Left lung (tissue), 10 donors: ENCODE measurements around the gene GLIS1. TPM values are rescaled to one million over a fixed set of nuclear protein-coding genes. Genes with fewer than 3 reads are reported as not detected.

Experiments used
- ATAC-seq: fragments of 200-7000 bp; cut with Tn5 transposase; one replicate; pipeline ENCODE4 v1.9.1; 2020; ENCODE audit warnings: moderate library complexity
- DNase-seq, 4 donors: peaks; one replicate each; pipeline ENCODE4 v3.0.0-alpha.2; 2013 to 2020
- H3K27ac ChIP-seq, 2 donors: fragments of 200-600 bp; sonication (generic) in 1 of 2; one replicate each; pipeline versions ENCODE4 v1.5.0 to v1.8.0; 2020 to 2021
- H3K27me3 ChIP-seq, 2 donors: fragments of 200-600 bp; sonication (generic) in 1 of 2; one replicate each; pipeline versions ENCODE4 v1.5.0 to v1.8.0; 2020 to 2021
- H3K36me3 ChIP-seq, 2 donors: fragments of 200-600 bp; sonication (generic) in 1 of 2; one replicate each; pipeline versions ENCODE4 v1.5.0 to v1.8.0; 2020 to 2021
- H3K4me1 ChIP-seq, 2 donors: fragments of 200-600 bp; one replicate each; pipeline ENCODE4 v1.8.0; 2021
- H3K4me3 ChIP-seq, 2 donors: fragments of 200-600 bp; sonication (generic) in 1 of 2; one replicate each; pipeline versions ENCODE4 v1.5.0 to v1.8.0; 2020 to 2021; ENCODE audit warnings: mild to moderate bottlenecking in 1 of 2
- H3K9me3 ChIP-seq, 2 donors: fragments of 200-600 bp; sonication (generic) in 1 of 2; one replicate each; pipeline versions ENCODE4 v1.5.0 to v1.8.0; 2020 to 2021
- intact Hi-C, 2 donors: fragments of 100-400 bp; cut with DNase I; formaldehyde crosslinking; loops; one replicate each; pipeline versions ENCODE4 v1.11.2 to v1.14.2; 2022
- polyA plus RNA-seq, 6 donors: library from polyadenylated mRNA; unstranded; fragments of 120-200 nt; gene quantifications; one replicate each; pipeline ENCODE4 v1.2.1, GENCODE V29; 2013; ENCODE audit not compliant: insufficient read length in 6 of 6
- total RNA-seq, 2 donors: library from RNA; stranded (reverse); fragmentation: NEBNext Ultra II Directional; extraction: Animal tissue kit (Norgen Biotek cat#: 25700); gene quantifications; one replicate each; pipeline ENCODE4 v1.2.1, GENCODE V29; 2021
- TF ChIP-seq, protein P1 (sequence below), 2 donors: fragments of 200-600 bp; sonication (generic) in 1 of 2; IDR thresholded peaks; one replicate each; pipeline versions ENCODE4 v1.5.0 to v1.8.0; 2021; ENCODE audit warnings: antibody characterized with exemption in 2 of 2
- donor health status: DM: no; HTN: yes; CAD: no.
- donor health status: DM: no; HTN: no; CAD: no.

GLIS1 gene
- total and polyA plus RNA-seq, 8 donors, result 0.06 to 0.16 (median 0.12) TPM; not detected in 4

DNA sequence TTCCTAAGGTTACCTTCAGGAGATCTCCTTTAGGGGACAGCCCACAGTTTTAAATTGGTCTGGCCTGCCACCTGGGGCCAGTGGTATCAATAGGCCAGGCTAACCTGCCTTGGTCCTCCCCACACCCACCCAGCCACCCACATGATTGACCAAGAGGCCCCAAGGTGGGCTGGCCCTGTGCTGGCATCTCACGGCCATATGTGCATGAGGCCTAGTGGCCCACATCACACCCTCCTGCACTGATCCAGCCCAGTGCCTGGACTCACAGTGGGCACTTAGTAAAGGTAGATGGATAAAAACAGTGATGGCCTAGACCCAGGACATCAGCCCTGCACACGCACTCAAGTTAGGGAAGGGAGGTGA lies 197.7 kb downstream of the GLIS1 start:
- DNase-seq (peak in 1 of 4 donors; percentile 51), ATAC-seq (no peak)
- H3K9me3 ChIP-seq, result no peaks in the 10 kb centered on the region
- H3K27ac ChIP-seq, result no peak overlapping the region
- TF ChIP-seq, protein P1, sequence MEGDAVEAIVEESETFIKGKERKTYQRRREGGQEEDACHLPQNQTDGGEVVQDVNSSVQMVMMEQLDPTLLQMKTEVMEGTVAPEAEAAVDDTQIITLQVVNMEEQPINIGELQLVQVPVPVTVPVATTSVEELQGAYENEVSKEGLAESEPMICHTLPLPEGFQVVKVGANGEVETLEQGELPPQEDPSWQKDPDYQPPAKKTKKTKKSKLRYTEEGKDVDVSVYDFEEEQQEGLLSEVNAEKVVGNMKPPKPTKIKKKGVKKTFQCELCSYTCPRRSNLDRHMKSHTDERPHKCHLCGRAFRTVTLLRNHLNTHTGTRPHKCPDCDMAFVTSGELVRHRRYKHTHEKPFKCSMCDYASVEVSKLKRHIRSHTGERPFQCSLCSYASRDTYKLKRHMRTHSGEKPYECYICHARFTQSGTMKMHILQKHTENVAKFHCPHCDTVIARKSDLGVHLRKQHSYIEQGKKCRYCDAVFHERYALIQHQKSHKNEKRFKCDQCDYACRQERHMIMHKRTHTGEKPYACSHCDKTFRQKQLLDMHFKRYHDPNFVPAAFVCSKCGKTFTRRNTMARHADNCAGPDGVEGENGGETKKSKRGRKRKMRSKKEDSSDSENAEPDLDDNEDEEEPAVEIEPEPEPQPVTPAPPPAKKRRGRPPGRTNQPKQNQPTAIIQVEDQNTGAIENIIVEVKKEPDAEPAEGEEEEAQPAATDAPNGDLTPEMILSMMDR (IDR thresholded peaks at IDR 0.05), result no peak
- H3K4me3 ChIP-seq, result no peak overlapping the region
- no peaks in the 10 kb centered on the region for H3K4me1 ChIP-seq
- H3K36me3 ChIP-seq, result no peaks in the 10 kb centered on the region
- H3K27me3 ChIP-seq, result peaks cover 0 to 4% of the 10 kb centered on the region in 2 donors
- intact Hi-C loops, result no loop called here

DNA sequence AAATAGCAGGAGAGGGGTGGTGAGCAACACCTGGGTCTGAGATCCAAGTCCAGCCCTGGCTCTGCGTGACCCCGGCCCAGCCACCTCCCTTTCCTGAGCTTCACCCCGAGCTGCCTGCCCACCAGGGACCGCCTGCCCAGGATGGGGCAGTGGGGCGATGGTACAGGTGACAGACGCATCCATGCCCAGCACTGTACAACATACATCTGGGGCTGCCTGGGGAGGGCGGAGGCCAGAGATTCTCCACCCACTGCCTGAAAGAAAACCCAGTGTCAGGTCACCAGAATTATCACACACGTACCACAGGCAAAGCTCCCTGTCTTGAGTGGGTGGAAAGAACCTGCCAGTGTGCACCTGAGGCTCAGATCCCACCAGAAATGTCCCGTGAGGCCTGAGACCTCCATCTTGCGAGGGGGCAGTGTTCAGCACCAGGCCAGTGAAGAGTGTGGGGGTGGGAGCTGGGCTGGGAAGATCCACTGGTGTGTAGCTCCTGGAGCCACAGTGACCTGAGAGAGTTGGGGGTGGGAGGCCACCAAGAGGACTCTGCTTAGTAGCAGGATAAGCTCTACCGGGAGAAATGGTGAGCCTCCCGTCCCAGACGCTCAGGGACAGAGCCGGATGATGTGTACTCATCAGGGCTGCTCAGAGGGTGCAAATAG lies 198.2 kb downstream of the GLIS1 start:
- Histone ChIP-seq H3K4me3 (no peak overlapping the region), H3K27ac (no peak overlapping the region), H3K36me3 (no peaks in the 10 kb centered on the region), H3K9me3 (no peaks in the 10 kb centered on the region), H3K27me3 (peaks cover 0 to 4% of the 10 kb centered on the region in 2 donors), H3K4me1 (no peaks in the 10 kb centered on the region)
- ATAC-seq (no peak), DNase-seq (peak in 1 of 4 donors; percentile 65)
- intact Hi-C loops, result no loop called here
- TF ChIP-seq, protein P1 (IDR thresholded peaks at IDR 0.05), result no peak

DNA sequence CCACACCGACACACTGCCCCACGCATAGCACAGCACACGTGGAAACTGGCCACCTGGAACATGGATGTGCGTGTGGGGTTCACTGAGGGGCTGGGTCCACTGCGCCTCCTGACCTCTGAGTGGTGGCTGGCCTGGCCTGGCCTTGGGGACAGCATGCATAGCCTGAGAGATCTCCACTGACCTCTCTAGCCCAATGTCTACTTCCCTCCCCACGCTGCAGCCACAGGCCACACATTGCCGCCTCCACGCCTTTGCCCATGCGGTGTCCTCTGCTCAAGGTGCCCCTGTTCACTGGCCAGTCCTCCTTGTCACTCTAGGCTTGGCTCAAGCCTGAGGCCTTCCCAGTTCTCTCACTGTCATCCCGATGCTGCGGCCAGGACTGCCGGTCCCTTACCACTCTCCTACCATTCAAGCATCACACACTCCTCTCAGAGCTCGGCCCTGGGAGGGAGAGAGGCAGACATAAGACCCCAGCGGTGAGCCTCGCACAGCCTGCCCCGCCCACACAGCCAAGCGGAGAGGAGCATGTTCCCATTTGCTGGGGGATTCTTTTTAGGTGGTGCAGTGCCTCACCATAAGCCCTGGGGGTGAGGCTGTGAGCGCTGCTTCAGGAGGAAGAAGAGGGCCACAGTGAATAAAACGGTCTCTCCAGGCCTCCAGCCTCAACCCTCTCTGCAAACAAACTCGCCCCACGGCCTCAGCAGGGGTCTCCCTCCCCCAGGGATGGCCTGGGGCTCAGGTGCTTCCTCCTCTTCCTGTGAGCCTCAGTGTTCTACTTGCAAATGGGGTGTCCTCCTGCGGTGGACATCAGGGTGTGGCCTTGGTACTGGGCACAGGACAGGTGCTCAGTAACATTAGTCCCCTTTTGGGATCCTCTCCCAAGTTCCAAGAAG lies 199.0 kb downstream of the GLIS1 start:
- ATAC-seq (no peak), DNase-seq (peak in 1 of 4 donors; percentile 54)
- Histone ChIP-seq H3K27ac (no peak overlapping the region), H3K36me3 (no peaks in the 10 kb centered on the region), H3K4me3 (no peak overlapping the region), H3K9me3 (no peaks in the 10 kb centered on the region), H3K4me1 (no peaks in the 10 kb centered on the region), H3K27me3 (peaks cover 0 to 4% of the 10 kb centered on the region in 2 donors)
- intact Hi-C loops, result no loop called here
- TF ChIP-seq, protein P1 (IDR thresholded peaks at IDR 0.05), result no peak

DNA sequence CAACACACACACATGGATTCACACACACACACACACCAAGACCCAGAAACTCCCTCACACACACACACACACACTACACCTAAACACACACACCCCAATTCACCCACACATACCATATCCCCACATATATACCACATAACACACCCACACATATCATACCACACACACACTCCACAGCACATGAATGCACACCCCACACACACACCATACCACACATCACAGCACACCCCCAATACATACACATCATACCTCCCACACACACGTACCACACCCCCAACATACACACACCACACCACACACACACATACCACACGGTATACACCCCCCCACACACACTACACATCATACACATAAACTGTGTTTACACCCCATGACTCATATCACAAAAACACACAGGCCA lies 199.7 kb downstream of the GLIS1 start:
- H3K27me3 ChIP-seq, result peaks cover 0 to 1% of the 10 kb centered on the region in 2 donors
- intact Hi-C loops, result no loop called here
- H3K9me3 ChIP-seq, result no peaks in the 10 kb centered on the region
- ATAC-seq (no peak), DNase-seq (no peak)
- no peak overlapping the region for H3K27ac ChIP-seq
- no peaks in the 10 kb centered on the region for H3K4me1 ChIP-seq
- TF ChIP-seq, protein P1 (IDR thresholded peaks at IDR 0.05), result no peak
- H3K4me3 ChIP-seq, result no peak overlapping the region
- no peaks in the 10 kb centered on the region for H3K36me3 ChIP-seq

DNA sequence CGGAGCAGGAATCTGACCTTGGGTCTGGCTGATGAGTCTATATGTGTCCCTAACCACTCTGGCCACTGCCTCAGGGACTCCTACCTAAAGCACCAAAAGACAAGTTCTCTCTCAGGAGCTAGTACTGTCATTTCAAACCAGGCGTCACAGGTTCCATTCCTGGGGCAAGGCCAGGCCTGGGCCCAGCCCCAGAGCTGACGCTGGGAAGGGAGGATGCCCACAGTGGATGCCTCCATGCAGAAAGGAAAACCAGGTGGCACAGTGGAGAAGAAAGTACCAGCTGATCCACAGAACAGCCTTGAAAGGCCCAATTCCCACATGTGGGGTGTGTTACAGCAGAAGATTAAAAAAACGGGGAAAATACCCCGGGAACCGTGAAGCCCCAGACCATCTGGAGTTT lies 202.4 kb downstream of the GLIS1 start:
- ATAC-seq, result no peak

More for the DNA sequence above, 202.4 kb downstream of the GLIS1 start:
- Histone ChIP-seq H3K9me3 (no peaks in the 10 kb centered on the region), H3K36me3 (no peaks in the 10 kb centered on the region), H3K27ac (no peak overlapping the region), H3K27me3 (peaks cover 0 to 4% of the 10 kb centered on the region in 2 donors), H3K4me1 (no peaks in the 10 kb centered on the region), H3K4me3 (no peak overlapping the region)
- intact Hi-C loops, result no loop called here
- TF ChIP-seq, protein P1 (IDR thresholded peaks at IDR 0.05), result no peak
- DNase-seq, result no peak
